GM21381 (cell line): ENCODE results near the gene CUEDC2.

Source experiments
- ATAC-seq: cut with Tn5 transposase; IDR thresholded peaks from one replicate; pipeline ENCODE4 v1.9.1; 2021; ENCODE audit warnings: mild to moderate bottlenecking, moderate library complexity; ENCODE audit not compliant: unreplicated experiment

CUEDC2 gene

GRCh38 chr10:102411341-102412255 is 20.8 kb downstream of the CUEDC2 start:
- no peak for ATAC-seq

GRCh38 chr10:102410429-102411073 is 21.8 kb downstream of the CUEDC2 start:
- ATAC-seq: no peak

- no peak for ATAC-seq
Measured at GRCh38 chr10:102409604-102410428, 22.6 kb downstream of the CUEDC2 start.

- no peak for ATAC-seq
Measured at GRCh38 chr10:102408728-102409603, 23.4 kb downstream of the CUEDC2 start.

GRCh38 chr10:102408131-102408727 is 24.1 kb downstream of the CUEDC2 start:
- no peak for ATAC-seq

- ATAC-seq: no peak
Measured at GRCh38 chr10:102407425-102408130, 24.8 kb downstream of the CUEDC2 start.

GRCh38 chr10:102406815-102407214 is 25.6 kb downstream of the CUEDC2 start:
- no peak for ATAC-seq

GRCh38 chr10:102405632-102406031 is 26.7 kb downstream of the CUEDC2 start:
- no peak for ATAC-seq

- no peak for ATAC-seq
Measured at GRCh38 chr10:102405108-102405571, 27.2 kb downstream of the CUEDC2 start.

GRCh38 chr10:102404361-102405107 is 27.8 kb downstream of the CUEDC2 start:
- ATAC-seq: no peak

- no peak for ATAC-seq
Measured at GRCh38 chr10:102403115-102403514, 29.3 kb downstream of the CUEDC2 start.

- no peak for ATAC-seq
Measured at GRCh38 chr10:102402512-102402896, 29.9 kb downstream of the CUEDC2 start.

- ATAC-seq: no peak
Measured at GRCh38 chr10:102401735-102402511, 30.5 kb downstream of the CUEDC2 start.

GRCh38 chr10:102401342-102401654 is 31.1 kb downstream of the CUEDC2 start:
- ATAC-seq: no peak

- no peak for ATAC-seq
Measured at GRCh38 chr10:102400598-102401341, 31.6 kb downstream of the CUEDC2 start.

- ATAC-seq: no peak
Measured at GRCh38 chr10:102400076-102400475, 32.3 kb downstream of the CUEDC2 start.
